ENCODE data around the gene TACR2. TPM values are rescaled to one million over a fixed set of nuclear protein-coding genes. Genes with fewer than 3 reads are reported as not detected.

TACR2 gene
- total RNA-seq, 1 experiment from 2014 or later = 0.21 TPM

GRCh38 chr10:69379800-69380199, 36.9 kb downstream of the TACR2 start:
- in situ Hi-C loops (cut with HindIII; ENCODE audit: low pct_unique_long_range_greater_than_20kb, low sequenced_read_pairs) (no loop called here), intact Hi-C loops (cut with micrococcal nuclease; ENCODE audit: unreplicated experiment) (no loop called here)
- no peak for DNase-seq (ENCODE audit: low read depth, low spot score)
- no peak for ATAC-seq
- H3K4me3 ChIP-seq (ENCODE audit: low read depth in 2 of 2, low read length in 2 of 2) = no peak overlapping the region
- H3K4me1 ChIP-seq (ENCODE audit: control insufficient read depth, insufficient read depth, low read length) = no peaks in the 10 kb centered on the region
- TF ChIP-seq, protein P1, sequence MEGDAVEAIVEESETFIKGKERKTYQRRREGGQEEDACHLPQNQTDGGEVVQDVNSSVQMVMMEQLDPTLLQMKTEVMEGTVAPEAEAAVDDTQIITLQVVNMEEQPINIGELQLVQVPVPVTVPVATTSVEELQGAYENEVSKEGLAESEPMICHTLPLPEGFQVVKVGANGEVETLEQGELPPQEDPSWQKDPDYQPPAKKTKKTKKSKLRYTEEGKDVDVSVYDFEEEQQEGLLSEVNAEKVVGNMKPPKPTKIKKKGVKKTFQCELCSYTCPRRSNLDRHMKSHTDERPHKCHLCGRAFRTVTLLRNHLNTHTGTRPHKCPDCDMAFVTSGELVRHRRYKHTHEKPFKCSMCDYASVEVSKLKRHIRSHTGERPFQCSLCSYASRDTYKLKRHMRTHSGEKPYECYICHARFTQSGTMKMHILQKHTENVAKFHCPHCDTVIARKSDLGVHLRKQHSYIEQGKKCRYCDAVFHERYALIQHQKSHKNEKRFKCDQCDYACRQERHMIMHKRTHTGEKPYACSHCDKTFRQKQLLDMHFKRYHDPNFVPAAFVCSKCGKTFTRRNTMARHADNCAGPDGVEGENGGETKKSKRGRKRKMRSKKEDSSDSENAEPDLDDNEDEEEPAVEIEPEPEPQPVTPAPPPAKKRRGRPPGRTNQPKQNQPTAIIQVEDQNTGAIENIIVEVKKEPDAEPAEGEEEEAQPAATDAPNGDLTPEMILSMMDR (IDR thresholded peaks at IDR 0.05) = no peak
- no peak for TF ChIP-seq TCF7L2 (IDR thresholded peaks at IDR 0.05; ENCODE audit: low read depth, low read length)
- H3K9me3 ChIP-seq (ENCODE audit: control insufficient read depth, insufficient read depth, low read depth, low read length) = no peaks in the 10 kb centered on the region
- no peak overlapping the region for H3K27ac ChIP-seq (ENCODE audit: low read length)
- CTCF ChIA-PET = no interaction called here
- POLR2A ChIA-PET = no interaction called here
- BruUV-seq (replicated peaks) = no TSS peak
- H3K36me3 ChIP-seq (ENCODE audit: control insufficient read depth, insufficient read depth, low read length) = no peaks in the 10 kb centered on the region
- no peaks in the 10 kb centered on the region for H3K27me3 ChIP-seq (ENCODE audit: control insufficient read depth, insufficient read depth, low read length)

DNA sequence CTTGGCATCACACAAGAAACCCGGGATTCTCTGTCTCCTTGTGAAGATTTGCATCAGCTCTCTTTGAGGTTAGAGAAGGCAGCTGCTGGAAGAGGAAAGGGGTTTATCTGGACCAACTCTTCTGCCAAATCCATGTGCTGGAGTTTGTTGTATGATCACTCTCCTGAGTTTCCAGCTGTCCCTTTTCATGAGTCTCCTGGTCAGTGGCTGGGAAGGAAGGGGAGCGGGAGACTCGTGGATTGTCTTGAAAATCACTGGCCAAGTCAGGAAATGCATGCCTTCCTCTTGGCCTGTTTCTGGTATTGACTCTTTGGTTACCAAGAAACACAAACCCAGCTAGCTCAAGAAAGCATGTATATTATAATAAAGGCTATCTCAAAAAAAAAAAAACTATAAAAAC, 38.8 kb downstream of the TACR2 start:
- ChIA-PET CTCF (no interaction called here), POLR2A (no interaction called here)
- DNase-seq (ENCODE audit: low read depth, low spot score) (no peak), ATAC-seq (no peak)
- intact Hi-C loops (cut with micrococcal nuclease; ENCODE audit: unreplicated experiment) = no loop called here
- Histone ChIP-seq H3K4me3 (ENCODE audit: low read depth in 2 of 2, low read length in 2 of 2) (no peak overlapping the region), H3K27me3 (ENCODE audit: control insufficient read depth, insufficient read depth, low read length) (no peaks in the 10 kb centered on the region), H3K36me3 (ENCODE audit: control insufficient read depth, insufficient read depth, low read length) (no peaks in the 10 kb centered on the region), H3K9me3 (ENCODE audit: control insufficient read depth, insufficient read depth, low read depth, low read length) (no peaks in the 10 kb centered on the region), H3K27ac (ENCODE audit: low read length) (no peak overlapping the region), H3K4me1 (ENCODE audit: control insufficient read depth, insufficient read depth, low read length) (no peaks in the 10 kb centered on the region)
- in situ Hi-C loops (cut with HindIII; ENCODE audit: low pct_unique_long_range_greater_than_20kb, low sequenced_read_pairs) = no loop called here
- no TSS peak for BruUV-seq (replicated peaks)
- TF ChIP-seq REST (IDR thresholded peaks at IDR 0.05; ENCODE audit: insufficient read depth in 1 of 2, low read depth in 2 of 2, low read length in 1 of 2) = no peak
- no peak for TF ChIP-seq TCF7L2 (IDR thresholded peaks at IDR 0.05; ENCODE audit: low read depth, low read length)
- TF ChIP-seq SIN3A (IDR thresholded peaks at IDR 0.05; ENCODE audit: borderline replicate concordance, insufficient read depth, low read depth, low read length) = no peak
- no peak for TF ChIP-seq POLR2AphosphoS5 (IDR thresholded peaks at IDR 0.05; ENCODE audit: low read depth, low read length)
- TF ChIP-seq, protein P1 (IDR thresholded peaks at IDR 0.05) = no peak

DNA sequence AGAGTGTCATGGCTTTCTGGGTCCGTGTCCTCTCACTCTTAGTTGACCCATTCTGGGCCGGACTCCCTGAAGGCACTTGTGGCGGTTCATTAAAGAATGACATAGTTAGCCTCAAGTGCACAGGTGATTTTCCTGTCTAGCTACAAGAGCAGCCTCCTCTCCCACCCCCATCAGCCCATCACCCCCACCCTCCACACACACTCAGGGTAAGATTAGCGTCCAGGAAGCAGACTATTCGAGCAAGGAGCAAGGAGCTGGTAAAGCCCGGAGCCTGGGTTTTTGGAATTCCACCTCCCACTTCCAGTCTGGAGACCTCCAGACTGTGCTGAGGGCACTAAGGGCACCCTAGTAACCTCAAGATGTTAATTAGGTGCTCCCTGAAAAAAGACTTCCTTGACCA, 39.5 kb downstream of the TACR2 start:
- Histone ChIP-seq H3K27me3 (ENCODE audit: control insufficient read depth, insufficient read depth, low read length) (no peaks in the 10 kb centered on the region), H3K36me3 (ENCODE audit: control insufficient read depth, insufficient read depth, low read length) (no peaks in the 10 kb centered on the region), H3K4me1 (ENCODE audit: control insufficient read depth, insufficient read depth, low read length) (no peaks in the 10 kb centered on the region), H3K4me3 (ENCODE audit: low read depth in 2 of 2, low read length in 2 of 2) (no peak overlapping the region), H3K9me3 (ENCODE audit: control insufficient read depth, insufficient read depth, low read depth, low read length) (no peaks in the 10 kb centered on the region), H3K27ac (ENCODE audit: low read length) (no peak overlapping the region)
- DNase-seq (ENCODE audit: low read depth, low spot score) (no peak), ATAC-seq (no peak)
- intact Hi-C loops (cut with micrococcal nuclease; ENCODE audit: unreplicated experiment) = no loop called here
- in situ Hi-C loops (cut with HindIII; ENCODE audit: low pct_unique_long_range_greater_than_20kb, low sequenced_read_pairs) = no loop called here
- ChIA-PET CTCF (no interaction called here), POLR2A (no interaction called here)
- TF ChIP-seq, protein P1 (IDR thresholded peaks at IDR 0.05) = no peak
- TF ChIP-seq TCF7L2 (IDR thresholded peaks at IDR 0.05; ENCODE audit: low read depth, low read length) (no peak), REST (IDR thresholded peaks at IDR 0.05; ENCODE audit: insufficient read depth in 1 of 2, low read depth in 2 of 2, low read length in 1 of 2) (no peak), SIN3A (IDR thresholded peaks at IDR 0.05; ENCODE audit: borderline replicate concordance, insufficient read depth, low read depth, low read length) (no peak), POLR2AphosphoS5 (IDR thresholded peaks at IDR 0.05; ENCODE audit: low read depth, low read length) (no peak)
- no TSS peak for BruUV-seq (replicated peaks)

Data from Panc1 (cell line).